Uterus (tissue), 4 donors: Measurements from ENCODE around the gene CEP63. TPM values are rescaled to one million over a fixed set of nuclear protein-coding genes. Genes with fewer than 3 reads are reported as not detected.

Experiments
- DNase-seq, 2 donors: peaks; one replicate each; pipeline ENCODE4 v3.0.0-alpha.2; 2019 to 2020
- H3K27ac ChIP-seq, 2 donors: fragments of 200-600 bp; sonication (generic); 1 replicate in 1 of 2; 2 replicates in 1 of 2; pipeline ENCODE4 v1.5.1; 2016 to 2018
- H3K27me3 ChIP-seq, 2 donors: fragments of 200-600 bp; sonication (generic); one replicate each; pipeline ENCODE4 v1.5.1; 2018 to 2019; ENCODE audit warnings: control low read depth in 1 of 2
- H3K36me3 ChIP-seq, 2 donors: fragments of 200-600 bp; sonication (generic); one replicate each; pipeline ENCODE4 v1.5.1; 2019; ENCODE audit warnings: control low read depth in 1 of 2
- H3K4me1 ChIP-seq, 2 donors: fragments of 200-600 bp; sonication (generic); one replicate each; pipeline ENCODE4 v1.5.1; 2018 to 2019; ENCODE audit warnings: control low read depth in 1 of 2
- H3K4me3 ChIP-seq, 2 donors: fragments of 200-600 bp; sonication (generic); 1 replicate in 1 of 2; 2 replicates in 1 of 2; pipeline ENCODE4 v1.5.1; 2018 to 2019; ENCODE audit warnings: mild to moderate bottlenecking in 1 of 2
- H3K9me3 ChIP-seq, 2 donors: fragments of 200-600 bp; sonication (generic); one replicate each; pipeline ENCODE4 v1.5.1; 2019; ENCODE audit warnings: control low read depth in 1 of 2
- POLR2A ChIP-seq, 2 donors: fragments of 450-650 bp; IDR thresholded peaks; one replicate each; pipeline ENCODE4 v1.6.1; 2016; ENCODE audit warnings: antibody characterized with exemption in 2 of 2, mild to moderate bottlenecking in 1 of 2, moderate library complexity in 1 of 2
- intact Hi-C: fragments of 100-400 bp; cut with DNase I; formaldehyde crosslinking; loops from one replicate; pipeline ENCODE4 v1.15.1; 2023; ENCODE audit warnings: low total_unique reads
- total RNA-seq, 4 donors: library from RNA; depleted of rRNA in 3 of 4; stranded (reverse); fragments of >200 nt in 3 of 4; gene quantifications; one replicate each; pipeline versions ENCODE4 v1.1.0 to v1.2.4, GENCODE V29; 2014 to 2023
- TF ChIP-seq, protein P1 (sequence below), 4 experiments: fragments of 200-600 bp in 2 of 4; fragments of 450-650 bp in 2 of 4; sonication (generic) in 2 of 4; IDR thresholded peaks; one replicate each; pipeline ENCODE4 v1.5.1; 2016 to 2019; ENCODE audit warnings: antibody characterized with exemption in 4 of 4, mild to moderate bottlenecking in 2 of 4, moderate library complexity in 1 of 4
- donor health status: DM: yes; HTN: yes; CAD: no.

CEP63 gene
- total RNA-seq, 4 donors from 2014 or later: 5.9 to 25.5 (median 16.5) TPM

- no peaks in the 10 kb centered on the region for H3K9me3 ChIP-seq
- H3K27me3 ChIP-seq: no peaks in the 10 kb centered on the region
- H3K36me3 ChIP-seq: no peaks in the 10 kb centered on the region
- DNase-seq: peak in 1 of 2 donors; percentile 36
- H3K27ac ChIP-seq: no peak overlapping the region
- H3K4me3 ChIP-seq: no peak overlapping the region
- no peaks in the 10 kb centered on the region for H3K4me1 ChIP-seq
- TF ChIP-seq, protein P1, sequence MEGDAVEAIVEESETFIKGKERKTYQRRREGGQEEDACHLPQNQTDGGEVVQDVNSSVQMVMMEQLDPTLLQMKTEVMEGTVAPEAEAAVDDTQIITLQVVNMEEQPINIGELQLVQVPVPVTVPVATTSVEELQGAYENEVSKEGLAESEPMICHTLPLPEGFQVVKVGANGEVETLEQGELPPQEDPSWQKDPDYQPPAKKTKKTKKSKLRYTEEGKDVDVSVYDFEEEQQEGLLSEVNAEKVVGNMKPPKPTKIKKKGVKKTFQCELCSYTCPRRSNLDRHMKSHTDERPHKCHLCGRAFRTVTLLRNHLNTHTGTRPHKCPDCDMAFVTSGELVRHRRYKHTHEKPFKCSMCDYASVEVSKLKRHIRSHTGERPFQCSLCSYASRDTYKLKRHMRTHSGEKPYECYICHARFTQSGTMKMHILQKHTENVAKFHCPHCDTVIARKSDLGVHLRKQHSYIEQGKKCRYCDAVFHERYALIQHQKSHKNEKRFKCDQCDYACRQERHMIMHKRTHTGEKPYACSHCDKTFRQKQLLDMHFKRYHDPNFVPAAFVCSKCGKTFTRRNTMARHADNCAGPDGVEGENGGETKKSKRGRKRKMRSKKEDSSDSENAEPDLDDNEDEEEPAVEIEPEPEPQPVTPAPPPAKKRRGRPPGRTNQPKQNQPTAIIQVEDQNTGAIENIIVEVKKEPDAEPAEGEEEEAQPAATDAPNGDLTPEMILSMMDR (IDR thresholded peaks at IDR 0.05): no peak
- TF ChIP-seq POLR2A (IDR thresholded peaks at IDR 0.05): no peak
- intact Hi-C loops: no loop called here
Measured at GRCh38 chr3:134445636-134446035, 40.2 kb upstream of the CEP63 start.

DNA sequence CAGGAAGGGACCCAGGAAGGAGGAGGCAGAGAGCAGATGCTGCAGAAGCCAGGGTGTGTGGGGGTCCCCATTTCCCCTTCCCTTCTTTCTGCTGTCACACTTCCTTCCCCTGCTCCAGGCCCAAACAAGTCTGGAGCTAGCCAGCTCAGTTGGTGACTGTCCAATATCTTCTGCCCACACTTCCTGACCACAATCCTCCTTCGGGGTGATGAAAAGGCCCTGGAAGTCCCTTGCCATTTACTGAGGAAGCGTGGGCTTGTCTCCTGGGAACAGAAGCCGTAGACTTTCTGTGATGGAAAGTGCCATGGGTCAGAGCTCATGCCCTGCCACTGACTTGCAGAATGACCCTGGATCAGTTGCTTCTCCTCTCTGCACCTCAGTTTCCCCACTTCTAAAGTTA is 39.1 kb upstream of the CEP63 start:
- H3K27ac ChIP-seq: no peak overlapping the region
- TF ChIP-seq, protein P1 (IDR thresholded peaks at IDR 0.05): no peak
- TF ChIP-seq POLR2A (IDR thresholded peaks at IDR 0.05): no peak

DNA sequence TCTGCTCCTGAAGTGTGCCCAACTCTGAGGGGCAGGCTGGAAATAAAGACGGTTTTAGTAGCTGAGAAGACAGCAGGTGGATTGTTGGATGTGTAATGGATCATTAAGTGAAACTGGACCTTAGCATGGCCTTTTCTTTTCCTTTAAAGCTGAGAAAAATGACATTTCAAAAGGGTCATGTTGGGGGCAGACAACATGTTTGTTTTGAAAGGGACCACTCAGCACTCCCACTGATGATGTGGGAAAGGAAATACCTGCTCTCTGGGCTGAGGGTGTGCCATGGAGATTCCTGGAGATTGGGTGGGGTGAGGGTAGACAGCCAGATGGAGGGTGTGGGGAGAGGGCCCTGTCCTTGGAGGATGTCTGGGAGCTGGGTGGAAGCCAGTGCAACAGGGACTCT is 38.5 kb upstream of the CEP63 start:
- intact Hi-C loops: no loop called here
- Histone ChIP-seq H3K27ac (no peak overlapping the region), H3K4me1 (no peaks in the 10 kb centered on the region), H3K36me3 (no peaks in the 10 kb centered on the region), H3K9me3 (no peaks in the 10 kb centered on the region), H3K4me3 (no peak overlapping the region), H3K27me3 (no peaks in the 10 kb centered on the region)
- no peak for DNase-seq
- no peak for TF ChIP-seq POLR2A (IDR thresholded peaks at IDR 0.05)

More for the DNA sequence above, 39.1 kb upstream of the CEP63 start:
- no peaks in the 10 kb centered on the region for H3K36me3 ChIP-seq
- no peaks in the 10 kb centered on the region for H3K27me3 ChIP-seq
- no peaks in the 10 kb centered on the region for H3K4me1 ChIP-seq
- H3K4me3 ChIP-seq: no peak overlapping the region
- H3K9me3 ChIP-seq: no peaks in the 10 kb centered on the region
- DNase-seq: no peak
- intact Hi-C loops: no loop called here

DNA sequence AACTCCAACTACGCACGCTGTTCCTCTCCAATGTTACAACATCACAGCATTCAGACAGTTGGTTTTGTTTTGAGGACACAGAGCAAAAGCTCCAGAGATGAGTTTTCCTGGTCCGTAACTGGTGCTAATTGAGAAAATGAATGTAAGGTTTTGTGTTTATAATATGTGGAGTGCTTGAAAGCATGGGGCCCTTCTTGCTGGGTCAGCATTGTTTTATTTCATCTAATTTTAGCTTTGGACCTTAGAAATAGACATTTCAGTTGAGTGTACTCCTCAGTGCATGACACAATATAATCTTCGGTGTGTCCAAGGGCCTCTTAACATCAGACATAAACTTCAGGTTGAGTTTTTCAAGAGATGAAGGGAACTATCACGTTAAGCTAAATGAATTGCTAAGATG is 37.2 kb upstream of the CEP63 start:
- H3K27ac ChIP-seq: no peak overlapping the region
- no peaks in the 10 kb centered on the region for H3K27me3 ChIP-seq
- no peak overlapping the region for H3K4me3 ChIP-seq
- no peaks in the 10 kb centered on the region for H3K4me1 ChIP-seq
- TF ChIP-seq, protein P1 (IDR thresholded peaks at IDR 0.05): no peak
- TF ChIP-seq POLR2A (IDR thresholded peaks at IDR 0.05): no peak
- no peaks in the 10 kb centered on the region for H3K36me3 ChIP-seq
- no peak for DNase-seq
- no peaks in the 10 kb centered on the region for H3K9me3 ChIP-seq
- intact Hi-C loops: no loop called here

DNA sequence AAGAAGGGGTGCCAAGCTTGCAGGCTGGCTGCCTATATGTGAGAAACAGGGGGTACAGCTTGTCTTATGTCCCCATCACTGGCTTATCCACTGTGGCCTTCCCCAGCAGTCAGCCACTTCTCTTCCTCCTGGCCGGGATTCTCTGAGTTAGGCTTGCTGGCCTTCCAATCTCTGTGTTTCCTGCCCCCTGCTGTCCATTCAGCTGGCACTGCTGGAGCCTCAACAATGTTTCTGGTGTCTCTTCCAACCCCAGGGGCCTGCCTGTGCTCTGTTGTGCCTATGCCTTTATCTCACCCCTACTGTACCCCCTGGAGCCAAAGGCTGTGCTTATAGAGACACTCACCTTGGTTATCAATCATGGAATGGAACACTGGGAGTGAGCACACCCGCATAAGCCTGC is 36.6 kb upstream of the CEP63 start:
- Histone ChIP-seq H3K4me1 (no peaks in the 10 kb centered on the region), H3K36me3 (no peaks in the 10 kb centered on the region), H3K4me3 (no peak overlapping the region), H3K27me3 (no peaks in the 10 kb centered on the region), H3K9me3 (no peaks in the 10 kb centered on the region), H3K27ac (no peak overlapping the region)
- TF ChIP-seq POLR2A (IDR thresholded peaks at IDR 0.05): no peak
- TF ChIP-seq, protein P1 (IDR thresholded peaks at IDR 0.05): peak in 3 of 4 experiments; percentile 26 to 41 (median 33)
- DNase-seq: peak; percentile 39 to 44
- intact Hi-C loops: no loop called here

- no peak for DNase-seq
- TF ChIP-seq, protein P1 (IDR thresholded peaks at IDR 0.05): no peak
- TF ChIP-seq POLR2A (IDR thresholded peaks at IDR 0.05): no peak
- intact Hi-C loops: no loop called here
- Histone ChIP-seq H3K4me3 (no peak overlapping the region), H3K27ac (no peak overlapping the region), H3K4me1 (no peaks in the 10 kb centered on the region), H3K27me3 (no peaks in the 10 kb centered on the region), H3K36me3 (no peaks in the 10 kb centered on the region), H3K9me3 (no peaks in the 10 kb centered on the region)
Measured at GRCh38 chr3:134449951-134450350, 35.9 kb upstream of the CEP63 start.
